Suppressor macrophage treated with lipopolysaccharide for 4 hours (primary cell): ENCODE measurements around the gene TDRD9.

Experiments used
- DNase-seq: peaks from one replicate; pipeline ENCODE4 v3.0.0-alpha.2; 2020

The TDRD9 gene

DNA sequence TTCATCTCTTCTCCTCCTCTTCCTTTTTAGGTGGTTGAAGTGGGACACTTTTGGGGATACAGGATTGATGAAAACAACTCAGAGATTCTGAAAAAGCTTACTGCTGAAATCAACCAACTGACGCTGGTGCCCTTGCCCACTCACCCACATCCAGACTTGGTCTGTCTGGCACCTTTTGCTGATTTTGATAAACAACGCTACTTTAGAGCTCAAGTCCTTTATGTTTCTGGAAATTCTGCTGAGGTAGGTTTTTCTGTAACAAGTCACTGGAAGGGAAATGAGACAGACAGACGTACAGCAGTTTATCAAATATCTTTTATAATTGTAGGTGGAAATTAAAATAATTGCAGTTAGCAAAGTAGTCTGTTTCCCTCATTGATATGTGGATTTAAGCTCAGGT lies 97.3 kb downstream of the TDRD9 start:
- no peak for DNase-seq

- no peak for DNase-seq
Measured at GRCh38 chr14:104026024-104026423, 97.8 kb downstream of the TDRD9 start.

DNA sequence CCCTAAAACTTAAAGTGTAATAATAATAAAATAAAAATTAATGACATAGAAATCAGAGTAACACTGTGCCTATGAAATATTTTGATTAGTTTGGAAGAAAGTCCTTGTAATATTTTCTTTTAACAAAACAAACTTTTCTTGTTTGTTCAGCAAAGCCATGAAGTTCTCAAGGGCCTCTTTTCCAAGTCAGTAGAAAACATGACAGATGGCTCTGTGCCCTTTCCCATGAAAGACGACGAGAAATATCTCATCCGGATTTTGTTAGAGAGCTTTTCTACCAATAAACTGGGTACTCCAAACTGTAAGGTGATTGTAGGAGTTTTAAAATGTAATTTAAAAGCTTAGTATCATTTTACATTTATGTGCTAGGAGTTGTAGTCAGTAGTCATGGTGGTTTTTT lies 102.7 kb downstream of the TDRD9 start:
- no peak for DNase-seq

DNA sequence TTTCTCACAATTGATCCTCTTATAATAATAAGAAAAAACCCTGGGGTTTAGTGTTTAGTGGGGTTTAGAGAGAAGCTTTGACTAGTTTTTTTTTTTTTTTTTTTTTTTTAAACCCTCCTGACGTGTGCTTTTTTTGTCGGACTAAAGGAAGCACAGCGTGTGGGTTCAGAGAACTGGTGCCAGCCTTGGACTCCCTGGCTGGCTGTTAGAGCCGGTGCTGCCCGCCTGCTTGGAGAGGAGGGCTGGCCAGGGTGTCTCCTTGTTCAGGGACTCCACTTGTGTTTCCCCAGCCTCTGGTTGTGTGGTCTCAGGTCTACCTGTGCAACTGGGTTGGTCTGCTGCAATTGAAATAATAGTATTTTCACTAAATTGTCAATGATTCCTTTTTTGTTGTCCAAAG lies 103.1 kb downstream of the TDRD9 start:
- no peak for DNase-seq

DNA sequence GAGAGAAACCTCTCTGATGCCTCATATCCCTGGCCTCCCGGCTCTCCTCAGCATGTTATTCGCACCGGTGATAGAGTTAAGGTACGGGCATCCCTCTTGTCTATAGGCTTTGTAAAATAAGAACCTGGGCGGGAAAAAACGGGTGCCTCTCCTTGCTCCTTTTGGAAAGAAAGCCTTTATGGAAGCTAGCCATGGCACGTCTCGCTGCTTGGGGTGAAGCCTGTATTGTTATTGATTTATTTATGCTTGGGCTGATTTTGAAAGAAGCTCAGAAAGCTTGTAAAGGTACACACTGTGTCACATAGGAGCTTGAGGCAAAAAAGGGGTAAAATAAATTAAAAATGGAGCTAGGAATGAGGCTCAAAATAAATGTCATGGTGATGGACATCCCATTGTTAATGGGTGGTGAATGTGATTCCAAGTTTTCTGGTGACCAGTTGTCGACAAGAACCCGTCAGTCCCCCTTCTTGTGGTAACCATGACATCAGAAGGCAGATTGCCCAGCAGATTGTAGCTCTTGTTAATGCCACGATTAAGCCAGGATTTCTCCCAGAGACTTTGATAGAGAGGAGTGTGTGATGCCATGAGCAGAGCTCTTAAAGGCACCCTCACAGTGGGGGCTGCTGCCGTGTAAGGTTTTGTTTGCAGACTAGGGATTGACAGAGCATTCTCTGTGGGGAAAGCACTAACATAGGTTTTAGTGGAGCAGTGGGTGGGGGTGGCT lies 106.9 kb downstream of the TDRD9 start:
- no peak for DNase-seq

GRCh38 chr14:104036212-104036611 lies 108.0 kb downstream of the TDRD9 start:
- no peak for DNase-seq

DNA sequence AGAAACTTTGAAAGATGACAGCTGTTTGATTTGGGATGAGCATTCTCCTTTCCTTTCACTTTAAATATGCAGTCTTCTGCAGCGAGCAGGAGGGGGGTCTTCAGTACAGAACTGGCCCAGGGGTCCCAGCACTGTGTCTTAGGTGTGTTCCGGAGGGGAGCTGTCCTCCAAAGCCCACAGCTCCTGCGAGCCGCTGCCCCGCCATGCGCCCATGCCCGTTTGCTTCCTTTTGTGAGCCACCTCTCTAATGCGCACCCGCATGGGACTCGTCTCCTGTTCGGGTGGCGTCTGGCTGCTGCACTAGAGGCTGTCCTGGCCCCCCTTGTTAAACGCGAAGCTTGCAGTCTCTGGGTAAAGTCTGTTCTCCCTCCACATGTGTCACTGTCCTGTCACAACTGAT lies 108.8 kb downstream of the TDRD9 start:
- no peak for DNase-seq

- DNase-seq, result no peak
Measured at GRCh38 chr14:104037903-104038302, 109.6 kb downstream of the TDRD9 start.

- DNase-seq, result no peak
Measured at GRCh38 chr14:104039214-104039613, 111.0 kb downstream of the TDRD9 start.

DNA sequence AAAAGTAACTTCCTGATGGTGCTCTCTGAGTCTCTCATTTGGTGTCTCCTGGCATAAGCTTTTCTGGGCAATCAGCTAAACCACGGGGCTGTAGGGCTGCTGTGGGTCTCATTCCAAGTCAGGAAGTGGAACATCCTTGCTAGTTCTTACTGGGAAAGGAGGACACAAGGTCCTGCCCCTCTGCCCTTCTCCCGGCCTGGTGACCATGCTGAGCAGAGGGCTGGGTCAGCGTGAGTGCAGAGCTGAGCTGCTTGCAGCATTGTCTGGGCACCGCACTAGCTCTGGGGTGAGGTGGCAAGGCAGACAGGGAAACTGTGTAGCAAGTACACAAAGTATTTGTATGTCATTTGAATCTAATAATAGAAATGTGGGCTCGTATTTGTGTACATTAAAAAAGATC lies 112.3 kb downstream of the TDRD9 start:
- no peak for DNase-seq

DNA sequence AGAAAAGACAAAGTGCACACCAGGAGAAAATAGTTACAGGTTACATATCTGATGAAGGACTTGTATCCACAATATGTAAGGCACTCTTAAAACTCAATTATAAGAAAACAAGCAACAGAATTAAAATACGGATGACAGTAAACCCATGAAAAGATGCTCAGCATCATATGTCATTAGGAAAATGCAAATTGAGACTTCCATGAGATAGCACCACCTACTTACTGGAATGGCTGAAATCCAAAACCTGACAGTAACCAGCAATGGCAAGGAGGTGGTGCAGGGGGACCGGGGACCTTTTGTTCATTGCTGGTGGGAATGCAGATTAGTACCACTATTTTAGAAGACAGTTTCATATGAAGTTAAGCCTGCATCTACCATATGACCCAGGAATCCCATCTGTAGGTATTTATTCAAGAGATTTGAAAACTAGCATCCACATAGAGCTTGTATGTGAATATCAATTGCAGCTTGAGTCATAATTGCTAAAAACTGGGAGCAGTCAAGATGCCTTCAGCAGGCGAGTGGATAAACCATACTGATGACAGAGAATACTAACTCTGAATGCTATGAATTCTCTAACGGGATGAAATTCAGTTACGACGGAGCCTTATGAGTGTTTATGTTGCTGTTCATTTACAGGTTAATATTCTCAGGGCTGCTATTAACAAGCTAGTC lies 113.3 kb downstream of the TDRD9 start:
- DNase-seq, result no peak

DNA sequence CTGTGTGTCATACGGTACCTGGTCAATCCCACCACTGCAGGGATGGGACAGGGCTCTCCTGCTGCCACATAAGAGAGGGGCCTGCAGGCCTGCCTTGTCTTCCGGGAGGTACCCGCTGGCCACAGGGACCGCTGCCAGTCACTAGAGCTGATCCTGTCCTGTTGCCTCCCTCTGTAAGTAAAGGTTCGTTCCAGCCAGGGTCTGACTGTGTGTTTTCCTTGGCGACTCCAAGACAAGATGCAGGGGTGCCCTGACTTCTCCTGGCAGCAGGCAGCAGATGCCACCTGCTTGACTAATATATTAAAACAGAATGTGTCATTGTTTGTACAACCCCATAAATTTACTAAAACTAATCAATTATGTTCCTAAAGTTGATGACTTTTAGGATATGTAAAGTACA lies 115.8 kb downstream of the TDRD9 start:
- no peak for DNase-seq

GRCh38 chr14:104047761-104048160 lies 119.5 kb downstream of the TDRD9 start:
- DNase-seq, result no peak

DNA sequence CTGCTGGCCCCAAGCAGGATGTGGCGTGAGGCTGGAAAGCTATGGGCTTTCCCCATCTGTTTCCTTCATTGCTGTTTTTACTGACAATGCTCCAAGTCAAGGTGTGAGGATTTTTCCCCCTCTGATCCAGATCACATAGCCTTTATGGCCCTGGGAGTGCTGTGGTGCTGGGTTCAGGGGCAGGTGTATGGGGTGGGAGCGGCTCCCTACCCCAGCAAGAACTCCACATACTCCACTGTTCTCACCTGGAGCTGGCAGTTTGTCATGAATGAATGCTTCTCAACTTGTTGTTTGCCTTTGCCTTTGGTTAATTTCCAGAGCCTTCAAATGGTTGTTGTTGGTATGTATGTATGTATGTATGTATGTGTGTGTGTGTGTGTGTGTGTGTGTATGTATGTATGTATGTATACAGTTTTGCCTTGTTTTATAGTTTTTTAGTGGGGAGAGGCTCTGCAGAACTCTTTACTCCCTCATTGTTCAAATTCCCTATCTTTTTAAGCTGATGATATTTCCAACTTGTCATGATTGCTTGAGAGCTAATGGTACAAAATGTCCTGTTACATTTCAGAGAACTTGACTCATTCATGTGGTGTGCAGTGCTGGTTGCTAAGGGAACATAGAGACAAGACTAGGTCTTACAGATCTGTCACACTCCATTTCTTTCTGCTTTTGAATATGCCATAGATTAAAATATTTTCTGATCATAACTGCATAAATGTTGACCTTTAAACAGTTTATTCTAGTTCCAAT lies 120.7 kb downstream of the TDRD9 start:
- no peak for DNase-seq

- no peak for DNase-seq
Measured at GRCh38 chr14:104049576-104050240, 121.5 kb downstream of the TDRD9 start.

GRCh38 chr14:104051092-104051813 lies 123.0 kb downstream of the TDRD9 start:
- DNase-seq, result no peak

- no peak for DNase-seq
Measured at GRCh38 chr14:104054222-104054905, 126.1 kb downstream of the TDRD9 start.

- peak; percentile 16 for DNase-seq
Measured at GRCh38 chr14:104062281-104062680, 134.0 kb downstream of the TDRD9 start.

DNA sequence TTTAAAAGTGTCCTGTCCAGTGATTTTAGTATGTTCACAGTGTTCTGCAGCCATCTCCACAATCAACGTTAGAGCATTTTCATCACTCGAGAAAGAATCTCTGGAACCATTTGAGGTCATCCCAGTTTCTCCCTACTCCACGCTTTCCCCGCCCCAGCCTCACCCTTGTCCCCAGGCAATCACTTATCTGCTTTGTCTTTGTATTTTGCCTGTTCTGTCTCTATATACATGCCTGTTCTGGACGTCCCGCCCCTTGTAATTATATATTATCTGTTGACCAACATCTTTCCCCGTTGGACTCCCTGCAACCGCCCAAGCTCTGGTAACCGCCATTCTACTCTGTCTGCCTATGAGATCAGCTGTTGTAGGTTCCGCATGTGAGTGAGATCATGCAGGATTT lies 135.7 kb downstream of the TDRD9 start:
- DNase-seq, result no peak

DNA sequence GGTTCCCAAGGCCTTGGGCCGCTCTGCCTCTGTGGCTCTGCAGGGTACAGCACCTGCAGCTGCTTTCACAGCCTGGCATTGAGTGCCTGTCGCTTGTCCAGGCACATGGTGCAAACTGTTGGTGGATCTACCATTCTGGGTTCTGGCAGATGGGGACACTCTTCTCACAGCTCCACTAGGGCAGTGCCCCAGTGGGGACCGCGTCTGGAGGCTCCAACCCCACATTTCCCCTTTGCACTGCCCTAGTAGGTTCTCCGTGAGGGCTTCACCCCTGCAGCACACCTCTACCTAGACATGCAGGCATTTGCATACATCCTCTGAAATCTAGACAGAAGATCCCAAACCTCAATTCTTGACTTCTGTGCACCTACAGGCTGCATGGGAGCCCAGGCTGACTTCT lies 138.0 kb downstream of the TDRD9 start:
- no peak for DNase-seq

- DNase-seq, result peak; percentile 16
Measured at GRCh38 chr14:104066719-104067295, 138.6 kb downstream of the TDRD9 start.

- DNase-seq, result no peak
Measured at GRCh38 chr14:104069541-104069940, 141.3 kb downstream of the TDRD9 start.
